Measurements from ENCODE around the gene TAS2R16. TPM values are rescaled to one million over a fixed set of nuclear protein-coding genes. Genes with fewer than 3 reads are reported as not detected.

Gene TAS2R16
- total RNA-seq, 5 donors from 2014 or later (not counting 1 experiment from before 2014, with no cell fraction given) = not detected

GRCh38 chr7:123004931-123005330 is 9.4 kb upstream of the TAS2R16 start:
- ATAC-seq (replicated peaks in 1 of 4) (no peak), DNase-seq (no peak)
- Mint-ChIP-seq H3K4me1 (no peaks in the 10 kb centered on the region), H3K27me3 (no peaks in the 10 kb centered on the region), H3K9me3 (peaks cover 2 to 10% (median 4%) of the 10 kb centered on the region in 3 donors), H3K27ac (no peak overlapping the region), H3K4me3 (no peak overlapping the region), H3K36me3 (no peaks in the 10 kb centered on the region)
- CTCF ChIA-PET = no interaction called here
- WGBS (ENCODE audit: insufficient coverage) = no CpG with 5 or more reads among the region's 1 CpG
- H3K4me3 ChIP-seq (ENCODE audit: control insufficient read depth in 1 of 2, extremely low read depth in 1 of 2, low read length in 1 of 2) = no peak overlapping the region
- H3K27me3 ChIP-seq (replicated peaks in 1 of 2; ENCODE audit: control insufficient read depth in 2 of 2, extremely low read depth in 1 of 2, insufficient read depth in 2 of 2, low read length in 1 of 2) = no peaks in the 10 kb centered on the region
- H3K9me3 ChIP-seq = no peaks in the 10 kb centered on the region
- H3K4me1 ChIP-seq (ENCODE audit: control insufficient read depth in 1 of 2, extremely low read depth in 1 of 2, insufficient read depth in 2 of 2, low read length in 2 of 2) = no peaks in the 10 kb centered on the region
- POLR2A ChIA-PET = no interaction called here
- H3K27ac ChIP-seq (ENCODE audit: low read length) = no peak overlapping the region
- no peaks in the 10 kb centered on the region for H3K36me3 ChIP-seq (ENCODE audit: control insufficient read depth in 2 of 2, extremely low read depth in 1 of 2, insufficient read depth in 1 of 2, low read length in 1 of 2)

GRCh38 chr7:123003539-123004126 is 8.1 kb upstream of the TAS2R16 start:
- H3K27me3 ChIP-seq (replicated peaks in 1 of 2; ENCODE audit: control insufficient read depth in 2 of 2, extremely low read depth in 1 of 2, insufficient read depth in 2 of 2, low read length in 1 of 2) = no peaks in the 10 kb centered on the region
- Mint-ChIP-seq H3K9me3 (peaks cover 2 to 15% (median 4%) of the 10 kb centered on the region in 3 donors), H3K27ac (no peak overlapping the region), H3K4me3 (no peak overlapping the region), H3K36me3 (no peaks in the 10 kb centered on the region), H3K27me3 (no peaks in the 10 kb centered on the region), H3K4me1 (no peaks in the 10 kb centered on the region)
- POLR2A ChIA-PET = no interaction called here
- CTCF ChIA-PET = no interaction called here
- H3K9me3 ChIP-seq = no peaks in the 10 kb centered on the region
- ATAC-seq (replicated peaks in 1 of 4) (no peak), DNase-seq (no peak)
- H3K27ac ChIP-seq (ENCODE audit: low read length) = no peak overlapping the region
- H3K4me1 ChIP-seq (ENCODE audit: control insufficient read depth in 1 of 2, extremely low read depth in 1 of 2, insufficient read depth in 2 of 2, low read length in 2 of 2) = no peaks in the 10 kb centered on the region
- no peaks in the 10 kb centered on the region for H3K36me3 ChIP-seq (ENCODE audit: control insufficient read depth in 2 of 2, extremely low read depth in 1 of 2, insufficient read depth in 1 of 2, low read length in 1 of 2)
- no peak overlapping the region for H3K4me3 ChIP-seq (ENCODE audit: control insufficient read depth in 1 of 2, extremely low read depth in 1 of 2, low read length in 1 of 2)
- WGBS (ENCODE audit: insufficient coverage) = 68% methylated on average over 2 of the region's 5 CpGs

GRCh38 chr7:122989577-122989976 is 5.9 kb downstream of the TAS2R16 start:
- Mint-ChIP-seq H3K36me3 (no peaks in the 10 kb centered on the region), H3K4me3 (no peak overlapping the region), H3K27ac (no peak overlapping the region), H3K4me1 (no peaks in the 10 kb centered on the region), H3K9me3 (peaks cover 15 to 25% (median 16%) of the 10 kb centered on the region in 3 donors), H3K27me3 (no peaks in the 10 kb centered on the region)
- Histone ChIP-seq H3K27me3 (replicated peaks in 1 of 2; ENCODE audit: control insufficient read depth in 2 of 2, extremely low read depth in 1 of 2, insufficient read depth in 2 of 2, low read length in 1 of 2) (no peaks in the 10 kb centered on the region), H3K27ac (ENCODE audit: low read length) (no peak overlapping the region), H3K4me1 (ENCODE audit: control insufficient read depth in 1 of 2, extremely low read depth in 1 of 2, insufficient read depth in 2 of 2, low read length in 2 of 2) (no peaks in the 10 kb centered on the region), H3K4me3 (ENCODE audit: control insufficient read depth in 1 of 2, extremely low read depth in 1 of 2, low read length in 1 of 2) (no peak overlapping the region), H3K36me3 (ENCODE audit: control insufficient read depth in 2 of 2, extremely low read depth in 1 of 2, insufficient read depth in 1 of 2, low read length in 1 of 2) (no peaks in the 10 kb centered on the region), H3K9me3 (no peaks in the 10 kb centered on the region)
- ATAC-seq (replicated peaks in 1 of 4) (no peak), DNase-seq (no peak)
- ChIA-PET CTCF (no interaction called here), POLR2A (no interaction called here)
- no CpG with 5 or more reads among the region's 2 CpGs for WGBS (ENCODE audit: insufficient coverage)

GRCh38 chr7:122989041-122989440 is 6.5 kb downstream of the TAS2R16 start:
- ATAC-seq (replicated peaks in 1 of 4) (no peak), DNase-seq (no peak)
- Histone ChIP-seq H3K27ac (ENCODE audit: low read length) (no peak overlapping the region), H3K9me3 (no peaks in the 10 kb centered on the region), H3K4me1 (ENCODE audit: control insufficient read depth in 1 of 2, extremely low read depth in 1 of 2, insufficient read depth in 2 of 2, low read length in 2 of 2) (no peaks in the 10 kb centered on the region), H3K36me3 (ENCODE audit: control insufficient read depth in 2 of 2, extremely low read depth in 1 of 2, insufficient read depth in 1 of 2, low read length in 1 of 2) (no peaks in the 10 kb centered on the region), H3K4me3 (ENCODE audit: control insufficient read depth in 1 of 2, extremely low read depth in 1 of 2, low read length in 1 of 2) (no peak overlapping the region), H3K27me3 (replicated peaks in 1 of 2; ENCODE audit: control insufficient read depth in 2 of 2, extremely low read depth in 1 of 2, insufficient read depth in 2 of 2, low read length in 1 of 2) (no peaks in the 10 kb centered on the region)
- ChIA-PET CTCF (no interaction called here), POLR2A (no interaction called here)
- no CpG with 5 or more reads among the region's 6 CpGs for whole genome bisulfite sequencing (ENCODE audit: insufficient coverage)
- peaks cover 11 to 22% (median 16%) of the 10 kb centered on the region in 3 donors for H3K9me3 Mint-ChIP-seq
- no peaks in the 10 kb centered on the region for H3K27me3 Mint-ChIP-seq
- H3K4me1 Mint-ChIP-seq = no peaks in the 10 kb centered on the region
- H3K4me3 Mint-ChIP-seq = no peak overlapping the region
- no peak overlapping the region for H3K27ac Mint-ChIP-seq
- H3K36me3 Mint-ChIP-seq = no peaks in the 10 kb centered on the region

- WGBS (ENCODE audit: insufficient coverage) = 29% methylated on average over 1 of the region's 4 CpGs
- Histone ChIP-seq H3K4me1 (ENCODE audit: control insufficient read depth in 1 of 2, extremely low read depth in 1 of 2, insufficient read depth in 2 of 2, low read length in 2 of 2) (no peaks in the 10 kb centered on the region), H3K36me3 (ENCODE audit: control insufficient read depth in 2 of 2, extremely low read depth in 1 of 2, insufficient read depth in 1 of 2, low read length in 1 of 2) (no peaks in the 10 kb centered on the region), H3K27me3 (replicated peaks in 1 of 2; ENCODE audit: control insufficient read depth in 2 of 2, extremely low read depth in 1 of 2, insufficient read depth in 2 of 2, low read length in 1 of 2) (no peaks in the 10 kb centered on the region), H3K4me3 (ENCODE audit: control insufficient read depth in 1 of 2, extremely low read depth in 1 of 2, low read length in 1 of 2) (no peak overlapping the region), H3K9me3 (no peaks in the 10 kb centered on the region), H3K27ac (ENCODE audit: low read length) (no peak overlapping the region)
- Mint-ChIP-seq H3K9me3 (peaks cover 4 to 18% (median 16%) of the 10 kb centered on the region in 3 donors), H3K27ac (no peak overlapping the region), H3K4me3 (no peak overlapping the region), H3K4me1 (no peaks in the 10 kb centered on the region), H3K27me3 (no peaks in the 10 kb centered on the region), H3K36me3 (no peaks in the 10 kb centered on the region)
- ATAC-seq (replicated peaks in 1 of 4) = no peak
- POLR2A ChIA-PET = no interaction called here
- CTCF ChIA-PET = no interaction called here
- no peak for DNase-seq
Measured at GRCh38 chr7:122988333-122988732, 7.2 kb downstream of the TAS2R16 start.

- no peak for DNase-seq
- Mint-ChIP-seq H3K27me3 (no peaks in the 10 kb centered on the region), H3K9me3 (peaks cover 3 to 18% (median 16%) of the 10 kb centered on the region in 3 donors), H3K27ac (no peak overlapping the region), H3K4me1 (no peaks in the 10 kb centered on the region), H3K36me3 (no peaks in the 10 kb centered on the region), H3K4me3 (no peak overlapping the region)
- CTCF ChIA-PET = no interaction called here
- Histone ChIP-seq H3K27ac (ENCODE audit: low read length) (no peak overlapping the region), H3K4me3 (ENCODE audit: control insufficient read depth in 1 of 2, extremely low read depth in 1 of 2, low read length in 1 of 2) (no peak overlapping the region), H3K27me3 (replicated peaks in 1 of 2; ENCODE audit: control insufficient read depth in 2 of 2, extremely low read depth in 1 of 2, insufficient read depth in 2 of 2, low read length in 1 of 2) (no peaks in the 10 kb centered on the region), H3K36me3 (ENCODE audit: control insufficient read depth in 2 of 2, extremely low read depth in 1 of 2, insufficient read depth in 1 of 2, low read length in 1 of 2) (no peaks in the 10 kb centered on the region), H3K9me3 (no peaks in the 10 kb centered on the region), H3K4me1 (ENCODE audit: control insufficient read depth in 1 of 2, extremely low read depth in 1 of 2, insufficient read depth in 2 of 2, low read length in 2 of 2) (no peaks in the 10 kb centered on the region)
- POLR2A ChIA-PET = no interaction called here
- no CpG with 5 or more reads among the region's 2 CpGs for WGBS (ENCODE audit: insufficient coverage)
- ATAC-seq (replicated peaks in 1 of 4) = no peak
Measured at GRCh38 chr7:122987463-122987862, 8.0 kb downstream of the TAS2R16 start.

- H3K9me3 Mint-ChIP-seq = peaks cover 3 to 12% (median 11%) of the 10 kb centered on the region in 3 donors
- no peaks in the 10 kb centered on the region for H3K9me3 ChIP-seq
- no peaks in the 10 kb centered on the region for H3K27me3 ChIP-seq (replicated peaks in 1 of 2; ENCODE audit: control insufficient read depth in 2 of 2, extremely low read depth in 1 of 2, insufficient read depth in 2 of 2, low read length in 1 of 2)
- H3K36me3 ChIP-seq (ENCODE audit: control insufficient read depth in 2 of 2, extremely low read depth in 1 of 2, insufficient read depth in 1 of 2, low read length in 1 of 2) = no peaks in the 10 kb centered on the region
- H3K27ac Mint-ChIP-seq = no peak overlapping the region
- no peaks in the 10 kb centered on the region for H3K4me1 Mint-ChIP-seq
- no peak for ATAC-seq (replicated peaks in 1 of 4)
- H3K27ac ChIP-seq (ENCODE audit: low read length) = no peak overlapping the region
- H3K4me1 ChIP-seq (ENCODE audit: control insufficient read depth in 1 of 2, extremely low read depth in 1 of 2, insufficient read depth in 2 of 2, low read length in 2 of 2) = no peaks in the 10 kb centered on the region
- no peaks in the 10 kb centered on the region for H3K27me3 Mint-ChIP-seq
- CTCF ChIA-PET = no interaction called here
- no peak overlapping the region for H3K4me3 Mint-ChIP-seq
- DNase-seq = no peak
- WGBS (ENCODE audit: insufficient coverage) = 100% methylated on average over 2 of the region's 2 CpGs
- POLR2A ChIA-PET = no interaction called here
- H3K36me3 Mint-ChIP-seq = no peaks in the 10 kb centered on the region
- H3K4me3 ChIP-seq (ENCODE audit: control insufficient read depth in 1 of 2, extremely low read depth in 1 of 2, low read length in 1 of 2) = no peak overlapping the region
Measured at GRCh38 chr7:122984021-122984420, 11.5 kb downstream of the TAS2R16 start.

Measured in T-cell (primary cell).